Activated T-cell treated with anti-CD3 and anti-CD28 coated beads, Interleukin-2, amount 50 U/mL, for 48 hours (primary cell): Measurements from ENCODE around the gene ACAP3.
"Not testable (repeated sequence)": the region's sequence is repeated elsewhere in the genome, so short reads cannot be mapped to it uniquely, and the experiment has no call there.

Experiments used
- DNase-seq, 2 experiments: peaks; one replicate each; pipeline ENCODE4 v3.0.0-alpha.2; 2020

Gene ACAP3

DNA sequence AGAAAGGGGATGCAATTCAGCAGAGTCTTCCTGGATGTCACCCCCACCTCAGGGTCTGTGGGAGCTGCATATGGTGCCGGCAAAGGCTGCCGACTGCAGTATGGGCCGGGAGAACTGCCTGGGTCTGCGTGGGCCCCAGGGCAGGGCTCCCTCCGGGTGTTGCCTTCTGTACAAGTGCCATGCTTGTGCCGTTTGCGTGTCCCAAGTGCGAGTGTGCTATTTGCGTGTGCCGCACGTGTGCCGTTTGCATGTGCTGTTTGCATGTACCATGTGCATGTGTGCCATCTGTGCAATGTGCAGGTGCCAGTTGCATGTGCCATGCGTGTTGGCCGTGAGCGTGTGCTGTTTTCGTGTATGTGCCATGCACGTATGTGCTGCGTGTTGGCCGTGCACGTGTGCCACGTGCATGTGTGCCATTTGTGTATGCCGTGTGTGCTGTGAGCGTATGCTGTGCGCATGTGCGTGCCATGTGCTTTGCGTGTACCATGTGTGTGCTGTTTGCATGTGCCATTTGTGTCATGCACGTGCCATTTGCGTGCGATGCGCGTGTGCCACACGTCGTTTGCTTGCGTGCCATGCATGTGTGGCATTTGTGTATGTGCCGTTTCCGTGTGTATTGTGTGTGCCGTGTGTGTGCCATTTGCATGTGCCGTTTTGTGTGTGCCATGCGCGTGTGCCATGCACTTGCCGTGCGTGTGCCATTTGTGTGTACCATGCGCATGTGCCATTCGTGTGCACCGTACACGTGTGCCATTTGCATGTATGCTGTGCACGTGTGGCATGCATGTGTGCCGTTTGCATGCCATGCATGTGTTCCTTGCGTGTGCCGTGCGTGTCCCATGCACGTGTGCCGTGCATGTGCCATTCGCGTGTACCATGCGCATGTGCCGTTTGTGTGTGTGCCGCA, 21.8 kb upstream of the ACAP3 start:
- no peak for DNase-seq

- DNase-seq = no peak
Measured at GRCh38 chr1:1328254-1328653, 20.5 kb upstream of the ACAP3 start.

DNA sequence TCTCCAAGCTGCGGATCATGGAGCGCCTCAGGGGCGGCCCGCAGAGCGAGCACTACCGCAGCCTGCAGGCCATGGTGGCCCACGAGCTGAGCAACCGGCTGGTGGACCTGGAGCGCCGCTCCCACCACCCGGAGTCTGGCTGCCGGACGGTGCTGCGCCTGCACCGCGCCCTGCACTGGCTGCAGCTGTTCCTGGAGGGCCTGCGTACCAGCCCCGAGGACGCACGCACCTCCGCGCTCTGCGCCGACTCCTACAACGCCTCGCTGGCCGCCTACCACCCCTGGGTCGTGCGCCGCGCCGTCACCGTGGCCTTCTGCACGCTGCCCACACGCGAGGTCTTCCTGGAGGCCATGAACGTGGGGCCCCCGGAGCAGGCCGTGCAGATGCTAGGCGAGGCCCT, 19.6 kb upstream of the ACAP3 start:
- DNase-seq = no peak

- DNase-seq = no peak
Measured at GRCh38 chr1:1326075-1326605, 18.4 kb upstream of the ACAP3 start.

DNA sequence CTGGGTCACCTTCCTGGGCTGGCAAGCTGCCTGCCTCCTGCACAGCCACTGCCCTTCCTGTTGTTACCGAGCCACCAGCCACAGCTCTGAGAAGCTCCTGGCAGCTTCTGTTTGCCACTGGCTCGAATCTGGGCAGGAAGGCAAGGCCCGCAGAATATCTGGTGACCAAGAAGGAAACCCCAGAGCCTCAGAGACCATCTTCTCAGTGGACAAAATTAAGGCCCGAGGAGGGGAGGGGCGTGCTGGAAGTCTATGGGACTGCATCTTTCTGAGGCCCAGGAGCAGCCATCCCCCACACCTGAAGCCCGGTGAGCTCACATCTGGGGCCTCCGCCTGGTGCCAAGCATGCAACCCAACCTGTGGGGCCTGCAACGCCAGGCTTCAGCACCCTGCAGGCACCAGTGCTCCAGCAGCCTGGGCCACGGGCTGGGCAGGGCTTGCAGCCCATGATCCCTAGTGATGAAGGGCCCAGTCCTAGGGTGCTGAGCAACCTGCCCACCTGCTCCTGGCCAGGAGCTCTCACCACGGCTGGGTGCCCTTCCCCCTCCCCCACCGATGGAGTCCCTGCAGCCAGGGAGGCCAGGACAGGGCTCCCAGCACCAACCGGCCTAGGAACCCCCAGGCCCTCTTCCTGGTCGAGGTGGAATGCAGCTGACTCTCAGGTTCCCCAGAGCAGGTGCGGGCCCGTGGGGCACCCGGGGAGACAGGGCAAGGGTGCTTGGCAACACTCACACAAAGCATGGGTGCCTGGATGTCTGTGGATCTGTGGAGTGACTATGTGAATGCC, 17.8 kb upstream of the ACAP3 start:
- no peak for DNase-seq

GRCh38 chr1:1324524-1325287, 17.0 kb upstream of the ACAP3 start, which contains the start of the genes CPTP and INTS11:
Gene CPTP, plus strand, starts transcription at chr1:1324802. Its CDS starts 2,109 bp downstream, at chr1:1326911.
Gene INTS11, minus strand, starts transcription at chr1:1324660. Its CDS starts 52 bp downstream, at chr1:1324608.
- peak; percentile 97 for DNase-seq

- DNase-seq = no peak
Measured at GRCh38 chr1:1324084-1324523, 16.4 kb upstream of the ACAP3 start.

DNA sequence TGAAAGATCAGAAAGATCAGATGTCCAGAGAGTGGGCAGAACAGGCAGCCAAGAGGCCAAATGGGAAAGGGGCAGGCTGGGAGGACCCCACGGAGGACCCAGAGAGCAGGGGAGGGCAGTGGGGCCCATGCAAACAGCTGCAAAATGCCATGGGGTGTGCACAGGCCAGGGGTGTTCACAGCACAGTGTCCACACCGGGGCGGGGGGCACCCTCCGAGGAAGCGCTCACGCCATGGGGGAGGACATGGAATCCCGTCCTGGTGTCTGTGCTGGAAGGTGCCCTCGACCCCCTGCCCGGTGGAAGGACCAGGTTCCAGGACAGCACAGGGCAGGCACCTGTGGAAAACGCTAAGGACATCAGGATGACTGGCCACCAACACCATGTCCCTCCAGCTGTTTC, 15.2 kb upstream of the ACAP3 start:
- DNase-seq = no peak

DNA sequence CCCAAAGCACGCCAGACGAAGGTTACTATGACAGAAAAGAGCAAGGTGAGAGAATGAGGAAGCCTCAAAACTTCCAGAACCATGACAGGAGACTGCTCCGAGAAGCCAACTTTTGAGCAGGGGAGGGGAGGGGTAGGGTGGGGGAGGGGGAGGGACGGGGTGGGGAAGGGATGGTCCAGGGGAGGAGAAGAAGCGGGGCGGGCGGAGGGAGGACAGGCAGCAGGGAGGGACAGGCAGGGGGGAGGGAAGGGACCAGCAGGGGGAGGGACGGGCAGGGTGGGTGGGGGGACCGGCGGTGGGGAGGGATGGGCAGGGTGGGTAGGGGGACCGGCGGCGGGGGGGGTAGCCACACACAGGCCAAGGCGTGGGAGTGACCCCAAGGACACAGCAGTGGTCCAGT, 14.7 kb upstream of the ACAP3 start:
- DNase-seq = no peak

DNA sequence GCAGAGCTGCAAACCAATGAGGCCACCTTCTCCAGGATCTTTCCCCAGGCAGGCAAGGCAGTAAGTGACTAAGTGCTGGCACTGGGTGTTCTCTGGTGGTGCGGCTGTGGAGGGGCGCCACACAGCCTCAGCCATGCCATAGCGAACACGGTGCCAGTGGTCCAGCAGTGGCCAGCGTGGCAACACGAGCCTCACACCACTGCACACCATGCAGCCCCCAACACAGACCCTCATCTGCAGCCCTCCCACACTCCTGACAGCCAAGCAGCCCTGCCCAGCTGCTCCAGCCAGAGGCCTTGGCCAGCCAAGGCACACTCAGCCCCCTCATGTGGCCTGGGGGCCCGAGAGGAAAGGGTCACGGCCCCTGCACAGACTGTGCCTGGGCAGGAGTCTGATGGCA, 13.7 kb upstream of the ACAP3 start:
- no peak for DNase-seq

GRCh38 chr1:1320666-1321448, 13.1 kb upstream of the ACAP3 start:
- no peak for DNase-seq

GRCh38 chr1:1319646-1319941, 11.9 kb upstream of the ACAP3 start:
- DNase-seq = no peak

- no peak for DNase-seq
Measured at GRCh38 chr1:1318777-1319645, 11.3 kb upstream of the ACAP3 start.

DNA sequence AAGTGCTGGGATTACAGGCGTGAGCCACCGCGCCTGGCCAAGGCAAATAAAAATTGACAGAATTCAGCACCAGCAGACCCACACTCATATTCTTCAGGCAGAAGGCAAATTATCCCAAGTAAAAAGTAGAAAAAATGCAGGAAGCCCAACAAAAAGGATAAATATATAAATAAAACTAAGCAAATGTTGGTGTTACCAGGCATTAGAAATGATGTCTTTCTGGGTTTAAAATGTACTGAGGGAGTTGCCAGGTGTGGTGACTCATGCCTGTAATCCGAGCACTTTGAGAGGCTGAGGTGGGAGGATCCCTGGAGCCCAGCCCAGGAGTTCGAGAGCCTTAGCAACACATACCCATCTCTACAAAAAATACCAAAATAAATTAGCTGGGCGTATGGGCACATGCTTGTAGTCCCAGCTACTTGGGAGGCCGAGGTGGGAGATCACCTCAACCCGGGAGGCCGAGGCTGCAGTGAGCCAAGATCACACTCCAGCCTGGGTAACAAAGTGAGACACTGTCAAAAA, 10.5 kb upstream of the ACAP3 start:
- no peak for DNase-seq

- DNase-seq = no peak
Measured at GRCh38 chr1:1317420-1317819, 9.7 kb upstream of the ACAP3 start.

- DNase-seq = not testable (repeated sequence)
Measured at GRCh38 chr1:1316199-1316598, 8.5 kb upstream of the ACAP3 start.

DNA sequence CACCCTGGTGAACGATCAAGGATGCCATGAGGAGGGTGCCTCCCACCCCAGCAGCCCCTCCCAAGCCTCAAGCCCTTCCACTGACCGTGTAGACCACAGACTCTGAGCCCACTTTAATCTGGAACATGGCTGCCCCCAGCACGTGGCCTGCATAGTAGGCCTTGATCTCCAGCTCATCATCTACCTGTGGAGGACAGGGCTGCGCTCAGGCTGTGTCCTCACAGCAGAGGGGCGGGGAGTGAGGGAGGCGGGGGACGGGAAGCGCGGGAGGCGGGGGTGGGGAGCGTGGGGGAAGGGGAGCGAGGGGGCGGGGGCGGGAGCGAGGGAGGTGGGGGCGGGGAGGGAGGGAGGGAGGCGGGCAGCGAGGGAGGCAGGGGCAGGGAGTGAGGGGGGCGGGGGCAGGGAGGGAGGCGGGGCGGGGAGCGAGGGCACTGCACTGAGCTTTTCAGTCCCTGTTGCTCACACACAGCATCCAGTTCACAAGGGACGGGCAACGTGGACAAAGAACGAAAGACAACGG, 7.8 kb upstream of the ACAP3 start:
- no peak for DNase-seq

- DNase-seq = no peak
Measured at GRCh38 chr1:1314678-1315335, 7.1 kb upstream of the ACAP3 start.

- DNase-seq = no peak
Measured at GRCh38 chr1:1314237-1314586, 6.5 kb upstream of the ACAP3 start.
